CD14-positive monocyte (primary cell): Measurements from ENCODE around the gene NSD1. TPM values are rescaled to one million over a fixed set of nuclear protein-coding genes. Genes with fewer than 3 reads are reported as not detected.

Experiments
- DNase-seq, 3 donors: peaks; one replicate each; pipeline ENCODE4 v3.0.0-alpha.2; 2011 to 2022
- H2AFZ ChIP-seq: 2 replicates; pipeline ENCODE4 v1.6.0; 2012; ENCODE audit warnings: mild to moderate bottlenecking, low read depth, low read length, inconsistent platforms; ENCODE audit not compliant: insufficient read depth, poor library complexity, severe bottlenecking
- H3K27ac ChIP-seq, 2 donors: 1 replicate in 1 of 2; 2 replicates in 1 of 2; pipeline ENCODE4 v1.5.1; 2012 to 2013; ENCODE audit warnings: low read length in 2 of 2, control low read depth in 1 of 2, inconsistent platforms in 1 of 2, low read depth in 1 of 2, mild to moderate bottlenecking in 1 of 2
- H3K27me3 ChIP-seq, 2 donors: one replicate each; pipeline versions ENCODE4 v1.6.0 to v1.6.1; 2011 to 2013; ENCODE audit warnings: low read length in 2 of 2; ENCODE audit not compliant: control insufficient read depth in 2 of 2, insufficient read depth in 2 of 2
- H3K36me3 ChIP-seq, 2 donors: replicated peaks in 1 of 2; 1 replicate in 1 of 2; 2 replicates in 1 of 2; pipeline versions ENCODE4 v1.5.1 to v1.6.1; 2012 to 2013; ENCODE audit warnings: low read length in 2 of 2, control low read depth in 1 of 2, inconsistent platforms in 1 of 2, mild to moderate bottlenecking in 1 of 2; ENCODE audit not compliant: insufficient read depth in 2 of 2, control insufficient read depth in 1 of 2
- H3K4me1 ChIP-seq, 2 donors: 1 replicate in 1 of 2; 2 replicates in 1 of 2; pipeline versions ENCODE4 v1.5.1 to v1.6.1; 2012 to 2013; ENCODE audit warnings: low read length in 2 of 2, control low read depth in 1 of 2, inconsistent platforms in 1 of 2, mild to moderate bottlenecking in 1 of 2, moderate library complexity in 1 of 2; ENCODE audit not compliant: insufficient read depth in 2 of 2, control insufficient read depth in 1 of 2
- H3K4me2 ChIP-seq: replicated peaks from 2 replicates; pipeline ENCODE3; 2012; ENCODE audit warnings: low read length, moderate library complexity, mild to moderate bottlenecking; ENCODE audit not compliant: poor library complexity, severe bottlenecking; ENCODE audit errors: extremely low read depth
- H3K4me3 ChIP-seq, 3 experiments: fragments of 200-600 bp in 1 of 3; sonication (generic) in 1 of 3; replicated peaks in 1 of 3; 1 replicate in 2 of 3; 2 replicates in 1 of 3; pipeline ENCODE4 v1.5.1; 2011 to 2013; ENCODE audit warnings: low read length in 3 of 3, mild to moderate bottlenecking in 3 of 3, control low read depth in 2 of 3, low read depth in 2 of 3, inconsistent platforms in 1 of 3, moderate library complexity in 1 of 3
- H3K79me2 ChIP-seq: 2 replicates; pipeline ENCODE4 v1.6.0; 2012; ENCODE audit warnings: mild to moderate bottlenecking, control low read depth, inconsistent platforms, low read length, moderate library complexity; ENCODE audit not compliant: insufficient read depth
- H3K9ac ChIP-seq: 2 replicates; pipeline ENCODE4 v1.6.0; 2017; ENCODE audit warnings: low read length, mild to moderate bottlenecking; ENCODE audit not compliant: insufficient read depth, poor library complexity, severe bottlenecking
- H3K9me3 ChIP-seq, 2 donors: replicated peaks in 1 of 2; 1 replicate in 1 of 2; 2 replicates in 1 of 2; pipeline versions ENCODE4 v1.5.1 to v1.6.1; 2012 to 2013; ENCODE audit warnings: low read length in 2 of 2, control low read depth in 1 of 2; ENCODE audit not compliant: control insufficient read depth in 1 of 2, insufficient read depth in 1 of 2
- H4K20me1 ChIP-seq: 2 replicates; pipeline ENCODE4 v1.6.0; 2012; ENCODE audit warnings: mild to moderate bottlenecking, low read length, control low read depth, moderate library complexity; ENCODE audit not compliant: insufficient read depth
- H3K27ac Mint-ChIP-seq, 7 donors: one replicate each; pipeline ENCODE4 v1.8.0; 2020; ENCODE audit warnings: mild to moderate bottlenecking in 7 of 7, mixed read lengths in 7 of 7, moderate library complexity in 6 of 7, inconsistent platforms in 2 of 7
- H3K27me3 Mint-ChIP-seq, 3 donors: one replicate each; pipeline ENCODE4 v1.8.0; 2021 to 2022; ENCODE audit warnings: low read depth in 3 of 3, mild to moderate bottlenecking in 3 of 3, mixed read lengths in 3 of 3, moderate library complexity in 3 of 3, inconsistent platforms in 1 of 3
- H3K36me3 Mint-ChIP-seq, 2 donors: one replicate each; pipeline ENCODE4 v1.8.0; 2020; ENCODE audit warnings: mixed read lengths in 2 of 2, inconsistent platforms in 1 of 2, mild to moderate bottlenecking in 1 of 2
- H3K4me1 Mint-ChIP-seq: one replicate; pipeline ENCODE4 v1.8.0; 2020; ENCODE audit warnings: mild to moderate bottlenecking, mixed read lengths
- H3K4me3 Mint-ChIP-seq, 2 donors: one replicate each; pipeline ENCODE4 v1.8.0; 2020; ENCODE audit warnings: mild to moderate bottlenecking in 2 of 2, mixed read lengths in 2 of 2, moderate library complexity in 1 of 2
- H3K9me3 Mint-ChIP-seq, 7 donors: one replicate each; pipeline ENCODE4 v1.8.0; 2020 to 2022; ENCODE audit warnings: mixed read lengths in 7 of 7, mild to moderate bottlenecking in 6 of 7, moderate library complexity in 6 of 7, inconsistent platforms in 2 of 7
- WGBS: methylation state at CpG from one replicate; pipeline ENCODE4 v1.1.5; 2013; ENCODE audit warnings: missing lambda C conversion rate; ENCODE audit not compliant: insufficient coverage; 5-methylcytosine and 5-hydroxymethylcytosine counted together
- intact Hi-C, 2 donors: fragments of 100-400 bp; cut with micrococcal nuclease; formaldehyde crosslinking; loops; one replicate each; pipeline versions ENCODE4 v1.15.0 to v1.15.1; 2023
- polyA plus RNA-seq, 3 donors: library from polyadenylated mRNA; depleted of rRNA in 1 of 3; unstranded in 2 of 3; stranded (reverse) in 1 of 3; fragments of 300-500 nt in 2 of 3; fragments of >200 nt in 1 of 3; fragmentation: Illumina TruSeq in 2 of 3; gene quantifications; 1 replicate in 2 of 3; 2 replicates in 1 of 3; pipeline ENCODE4 v1.2.3, GENCODE V29; 2012 to 2021
- TF ChIP-seq, protein P1 (sequence below): fragments of 200-600 bp; IDR thresholded peaks from one replicate; pipeline ENCODE4 v1.8.0; 2022; ENCODE audit warnings: antibody characterized with exemption, mild to moderate bottlenecking

Gene NSD1
- polyA plus RNA-seq, 3 donors: 12.6 to 31.9 (median 19.0) TPM

DNA sequence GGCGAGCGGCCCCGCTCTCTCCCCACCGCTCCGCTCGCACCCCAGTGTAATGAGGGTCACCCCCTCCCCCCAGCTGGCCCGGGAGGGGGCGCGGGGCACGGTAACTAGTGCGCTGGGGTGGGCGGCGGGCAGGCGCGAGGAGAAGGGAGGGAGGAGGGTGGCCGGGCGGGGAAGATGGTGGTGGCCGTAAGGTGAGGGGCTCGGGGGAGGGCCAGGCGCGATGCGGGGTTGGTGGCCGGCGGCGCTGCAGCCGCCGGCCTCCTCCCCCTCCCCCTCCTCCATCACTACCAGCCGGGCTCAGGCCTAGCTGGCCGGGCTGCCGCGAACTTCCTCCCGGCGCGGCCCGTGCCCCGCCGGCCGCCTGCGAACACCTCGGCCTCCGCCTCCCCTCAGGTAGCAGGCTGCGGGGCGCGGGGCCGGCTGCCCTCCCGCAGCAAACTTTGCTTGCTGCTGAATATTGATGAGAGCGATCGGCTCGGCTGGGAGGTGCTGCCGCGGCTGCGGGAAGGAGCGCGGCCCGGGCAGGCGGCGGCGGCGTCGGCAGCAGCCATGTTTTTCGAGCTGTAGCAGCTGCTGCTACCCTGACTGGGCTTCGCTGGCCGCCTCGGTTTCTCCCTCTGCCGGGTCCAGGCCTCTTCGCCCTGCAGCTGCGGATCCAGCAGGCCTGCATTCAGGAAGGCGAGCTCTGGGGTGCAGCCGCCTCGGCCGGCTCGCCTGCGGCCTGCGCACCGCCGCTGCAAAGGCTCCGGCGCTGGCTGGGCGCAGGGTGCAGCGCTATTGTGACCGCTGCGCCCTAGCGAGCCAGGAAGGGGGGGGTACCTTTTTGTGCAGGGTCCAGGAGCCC, 502 bp downstream of the NSD1 start:
- peak overlapping the region; percentile 75 to 91 (median 89) for H3K27ac Mint-ChIP-seq
- WGBS: under 1% methylated on average over 54 of the region's 83 CpGs
- Histone ChIP-seq H3K27ac (peak overlapping the region; percentile 63 to 86), H4K20me1 (peaks cover 36% of the 10 kb centered on the region), H2AFZ (peak overlapping the region; percentile 91), H3K79me2 (peaks cover 52% of the 10 kb centered on the region), H3K4me3 (peak overlapping the region; percentile 57 to 84 (median 66)), H3K4me2 (peak overlapping the region; percentile 85), H3K9ac (peak overlapping the region; percentile 96), H3K36me3 (peaks cover 24 to 39% of the 10 kb centered on the region in 2 donors), H3K9me3 (no peaks in the 10 kb centered on the region), H3K4me1 (peaks cover 34 to 54% of the 10 kb centered on the region in 2 donors), H3K27me3 (no peaks in the 10 kb centered on the region)
- TF ChIP-seq, protein P1, sequence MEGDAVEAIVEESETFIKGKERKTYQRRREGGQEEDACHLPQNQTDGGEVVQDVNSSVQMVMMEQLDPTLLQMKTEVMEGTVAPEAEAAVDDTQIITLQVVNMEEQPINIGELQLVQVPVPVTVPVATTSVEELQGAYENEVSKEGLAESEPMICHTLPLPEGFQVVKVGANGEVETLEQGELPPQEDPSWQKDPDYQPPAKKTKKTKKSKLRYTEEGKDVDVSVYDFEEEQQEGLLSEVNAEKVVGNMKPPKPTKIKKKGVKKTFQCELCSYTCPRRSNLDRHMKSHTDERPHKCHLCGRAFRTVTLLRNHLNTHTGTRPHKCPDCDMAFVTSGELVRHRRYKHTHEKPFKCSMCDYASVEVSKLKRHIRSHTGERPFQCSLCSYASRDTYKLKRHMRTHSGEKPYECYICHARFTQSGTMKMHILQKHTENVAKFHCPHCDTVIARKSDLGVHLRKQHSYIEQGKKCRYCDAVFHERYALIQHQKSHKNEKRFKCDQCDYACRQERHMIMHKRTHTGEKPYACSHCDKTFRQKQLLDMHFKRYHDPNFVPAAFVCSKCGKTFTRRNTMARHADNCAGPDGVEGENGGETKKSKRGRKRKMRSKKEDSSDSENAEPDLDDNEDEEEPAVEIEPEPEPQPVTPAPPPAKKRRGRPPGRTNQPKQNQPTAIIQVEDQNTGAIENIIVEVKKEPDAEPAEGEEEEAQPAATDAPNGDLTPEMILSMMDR: no peak
- H3K4me3 Mint-ChIP-seq: peak overlapping the region; percentile 82 to 92
- peak; percentile 40 to 62 (median 52) for DNase-seq
- H3K9me3 Mint-ChIP-seq: no peaks in the 10 kb centered on the region
- peaks cover 35% of the 10 kb centered on the region for H3K4me1 Mint-ChIP-seq
- no peaks in the 10 kb centered on the region for H3K27me3 Mint-ChIP-seq
- H3K36me3 Mint-ChIP-seq: peaks cover 20 to 34% of the 10 kb centered on the region in 2 donors
- intact Hi-C loops: loop anchor here in 1 of 2 donors (2.0 kb wide), 1 partner anchor 17 kb away; no protein-coding TSS in a partner anchor

DNA sequence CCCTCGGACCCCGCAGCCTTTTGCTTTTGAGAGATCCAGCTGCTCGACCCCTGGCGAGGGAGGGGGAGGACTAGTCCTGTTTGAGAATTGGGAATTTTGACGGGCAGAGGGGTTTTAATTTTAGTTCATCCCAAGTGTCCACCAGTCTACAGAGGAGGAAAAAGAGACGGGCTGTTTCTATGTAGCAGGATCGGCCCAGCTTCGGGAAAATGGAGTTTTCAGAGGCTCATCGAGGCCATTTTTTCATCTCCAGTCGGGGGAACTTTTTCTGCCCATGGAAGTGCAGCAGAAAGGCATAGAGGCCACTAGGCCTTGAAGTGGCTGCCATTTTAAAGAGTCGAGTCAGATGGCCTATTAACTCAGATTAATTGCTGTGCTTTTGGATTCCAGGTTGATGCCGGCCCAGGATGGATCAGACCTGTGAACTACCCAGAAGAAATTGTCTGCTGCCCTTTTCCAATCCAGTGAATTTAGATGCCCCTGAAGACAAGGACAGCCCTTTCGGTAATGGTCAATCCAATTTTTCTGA, 1.2 kb downstream of the NSD1 start:
- Histone ChIP-seq H3K27ac (peak overlapping the region; percentile 63 to 86), H3K4me2 (peak overlapping the region; percentile 85), H3K9me3 (no peaks in the 10 kb centered on the region), H3K79me2 (peaks cover 59% of the 10 kb centered on the region), H3K27me3 (no peaks in the 10 kb centered on the region), H4K20me1 (peaks cover 43% of the 10 kb centered on the region), H3K4me3 (peak overlapping the region; percentile 57 to 84 (median 66)), H3K9ac (peak overlapping the region; percentile 96), H3K36me3 (peaks cover 24 to 46% of the 10 kb centered on the region in 2 donors), H2AFZ (peak overlapping the region; percentile 91), H3K4me1 (peaks cover 30 to 51% of the 10 kb centered on the region in 2 donors)
- H3K27ac Mint-ChIP-seq: peak overlapping the region; percentile 75 to 91 (median 89)
- H3K9me3 Mint-ChIP-seq: no peaks in the 10 kb centered on the region
- peak overlapping the region; percentile 82 to 92 for H3K4me3 Mint-ChIP-seq
- WGBS: 24% methylated on average over 11 of the region's 13 CpGs
- peaks cover 35% of the 10 kb centered on the region for H3K4me1 Mint-ChIP-seq
- TF ChIP-seq, protein P1: no peak
- H3K36me3 Mint-ChIP-seq: peaks cover 21 to 38% of the 10 kb centered on the region in 2 donors
- intact Hi-C loops: loop anchor here in 1 of 2 donors (2.0 to 5.0 kb wide), 2 partner anchors 18 to 168 kb away; partner anchors contain the start of genes PRELID1 and RAB24
- H3K27me3 Mint-ChIP-seq: no peaks in the 10 kb centered on the region
- no peak for DNase-seq
